ENCODE results near the gene MYDGF.

Gene MYDGF

DNA sequence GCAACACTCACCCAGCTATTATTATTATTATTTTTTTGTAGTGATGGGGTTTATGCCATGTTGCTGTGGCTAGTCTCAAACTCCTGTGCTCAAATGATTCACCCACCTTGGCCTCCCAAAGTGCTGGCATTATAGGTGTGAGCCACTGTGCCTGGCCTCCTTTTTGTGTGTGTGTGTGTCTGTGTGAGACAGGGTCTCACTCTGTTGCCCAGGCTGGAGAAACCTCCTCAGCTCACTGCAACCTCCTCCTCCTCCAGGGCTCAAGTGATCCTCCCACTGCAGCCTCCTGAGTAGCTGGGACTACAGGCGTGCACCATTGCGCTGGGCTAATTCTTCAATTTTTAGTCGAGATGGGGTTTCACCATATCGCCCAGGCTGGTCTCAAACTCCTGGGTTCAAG lies 3.6 kb upstream of the MYDGF start:
- DNase-seq, result no peak

DNA sequence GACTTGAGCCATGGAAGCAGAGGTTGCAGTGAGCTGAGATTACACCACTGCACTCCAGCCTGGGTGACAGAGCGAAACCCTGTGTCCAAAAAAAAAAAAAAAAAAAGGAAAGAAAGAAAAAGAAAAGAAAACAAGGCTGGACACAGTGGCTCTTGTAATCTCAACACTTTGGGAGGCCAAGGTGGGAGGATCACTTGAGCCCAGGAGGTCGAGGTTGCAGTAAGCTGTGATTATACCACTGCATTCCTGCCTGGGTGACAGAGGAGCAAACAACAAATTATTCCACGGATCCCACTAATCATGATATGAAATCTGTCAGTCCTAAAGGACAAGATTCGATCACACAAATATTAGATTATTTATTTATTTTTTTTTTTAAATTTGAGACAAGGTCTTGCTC lies 3.1 kb upstream of the MYDGF start:
- no peak for DNase-seq

DNA sequence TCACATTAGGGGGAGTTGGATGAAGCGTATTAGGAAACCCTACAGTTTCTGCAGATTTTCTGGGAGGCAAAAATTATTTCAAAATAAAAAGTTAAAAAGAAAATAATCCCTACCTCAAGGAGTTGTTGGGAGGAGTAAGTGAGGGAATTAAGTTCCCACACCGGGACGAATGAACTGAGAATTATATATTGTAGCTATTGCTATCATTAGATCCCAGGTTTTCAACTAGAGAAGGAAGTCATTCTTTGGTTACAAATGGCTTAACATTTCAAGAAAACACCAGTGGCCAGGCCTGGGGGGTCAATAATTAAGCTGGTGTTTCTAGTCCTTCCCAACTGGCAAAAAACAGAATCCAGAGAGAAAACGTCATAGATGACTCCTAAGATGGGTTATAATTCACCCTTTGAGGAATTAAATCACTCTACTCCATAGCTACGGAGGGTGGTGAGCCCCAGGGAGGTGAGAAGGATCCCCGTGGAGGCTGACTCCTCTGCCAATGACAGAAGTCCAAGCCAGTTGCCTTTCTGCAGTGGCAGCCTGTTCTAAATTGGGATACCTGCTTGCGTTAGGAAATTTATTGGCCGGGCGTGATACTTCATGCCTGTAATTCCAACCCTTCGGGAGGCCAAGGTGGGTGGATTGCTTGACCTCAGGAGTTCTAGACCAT lies 1.2 kb upstream of the MYDGF start:
- DNase-seq, result no peak

DNA sequence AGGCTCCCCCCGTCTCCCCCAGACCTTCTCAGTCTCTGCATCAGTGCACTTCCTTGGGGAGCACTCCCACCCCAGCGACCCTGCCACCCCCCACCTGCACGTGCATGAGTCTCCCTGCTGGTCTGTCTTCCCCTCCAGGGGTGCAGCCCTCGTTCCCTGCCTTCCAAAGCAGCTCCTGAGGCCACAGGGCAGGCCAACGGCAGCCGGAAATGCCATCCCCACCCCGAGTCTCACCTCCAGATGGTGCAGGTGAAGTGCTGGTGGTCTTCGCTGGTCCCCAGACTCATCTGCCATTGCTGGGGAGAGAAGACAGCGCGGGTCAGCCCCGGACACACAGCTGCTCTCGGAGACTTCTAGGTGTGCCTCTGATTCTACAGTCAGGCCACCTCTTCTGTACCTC lies 5.5 kb downstream of the MYDGF start:
- DNase-seq, result no peak

- no peak for DNase-seq
Measured at GRCh38 chr19:4662812-4663211, 7.3 kb downstream of the MYDGF start.

DNA sequence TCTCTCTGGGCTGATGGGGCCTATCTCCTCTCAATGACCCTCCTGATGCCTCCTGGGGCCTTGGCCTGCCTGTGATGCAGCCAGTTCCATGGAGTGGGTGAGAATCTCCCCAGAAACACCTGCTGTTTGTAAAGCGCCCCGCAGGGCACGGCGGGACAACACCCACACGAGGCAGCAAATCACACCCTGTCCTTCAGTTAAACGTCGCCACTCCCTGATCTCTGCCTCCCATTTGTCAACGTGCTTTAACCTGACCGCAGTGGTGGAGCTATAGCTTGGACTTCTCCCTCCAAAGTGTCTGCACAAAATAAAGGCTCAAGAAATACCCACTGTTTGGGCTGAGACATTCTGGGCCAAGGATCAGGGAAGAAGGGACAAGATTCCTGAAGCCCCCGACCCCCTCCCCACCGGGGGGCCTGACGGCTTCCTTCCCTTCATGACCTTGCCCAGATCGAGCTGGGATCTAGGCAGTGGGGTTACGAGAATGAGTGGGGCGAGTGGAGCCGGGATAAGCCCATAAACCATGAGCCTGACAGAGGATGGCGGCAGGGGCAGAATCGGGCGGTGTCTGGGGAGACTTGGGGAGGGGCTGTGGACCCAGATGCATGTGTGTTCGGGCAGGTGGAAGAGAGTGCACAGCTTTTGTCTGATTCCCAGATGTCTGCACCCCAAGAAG lies 8.0 kb downstream of the MYDGF start:
- DNase-seq, result no peak

DNA sequence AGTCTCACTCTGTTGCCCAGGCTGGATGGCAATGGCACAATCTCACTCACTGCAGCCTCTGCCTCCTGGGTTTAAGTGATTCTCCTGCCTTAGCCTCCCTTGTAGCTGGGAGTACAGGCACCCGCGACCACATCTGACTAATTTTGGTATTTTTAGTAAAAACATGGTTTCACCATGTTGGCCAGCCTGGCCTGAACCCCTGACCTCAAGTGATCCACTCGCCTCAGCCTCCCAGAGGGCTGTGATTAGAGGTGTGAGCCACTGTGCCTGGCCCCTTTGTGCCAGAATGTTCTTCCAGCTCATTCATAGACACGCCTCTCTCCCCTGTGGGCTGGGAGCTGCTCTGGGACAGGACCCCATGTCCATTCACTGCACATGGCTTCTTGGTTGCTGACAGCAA lies 9.1 kb downstream of the MYDGF start:
- no peak for DNase-seq

DNA sequence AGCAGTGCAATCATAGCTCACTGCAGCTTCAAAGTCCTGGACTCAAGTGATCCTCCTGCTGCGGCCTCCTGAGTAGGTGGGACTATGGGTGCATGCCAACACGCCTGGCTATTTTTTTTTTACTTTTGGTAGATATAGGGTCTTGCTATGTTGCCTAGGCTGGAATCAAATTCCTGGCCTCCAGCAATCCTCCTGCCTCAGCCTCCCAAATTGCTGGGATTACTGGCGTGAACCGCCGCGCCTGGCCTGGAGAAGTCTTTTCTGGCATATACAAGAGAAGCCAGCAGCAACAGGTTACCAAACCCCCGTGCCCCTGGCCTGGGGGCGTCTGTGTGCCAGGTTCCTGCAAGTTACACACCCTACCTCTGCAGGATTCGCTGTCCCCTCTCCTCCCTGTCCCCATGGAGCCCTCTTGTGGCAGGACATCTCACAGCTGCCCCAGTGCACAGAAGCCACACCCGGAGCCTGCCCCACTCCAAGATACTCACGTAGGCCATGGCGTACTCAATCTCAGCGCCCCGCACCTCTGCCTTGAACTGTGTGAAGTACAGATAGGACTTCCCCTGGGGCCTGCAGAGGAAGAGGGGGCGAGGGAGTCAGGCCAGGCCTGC lies 9.9 kb downstream of the MYDGF start:
- peak; percentile 56 to 59 for DNase-seq

DNA sequence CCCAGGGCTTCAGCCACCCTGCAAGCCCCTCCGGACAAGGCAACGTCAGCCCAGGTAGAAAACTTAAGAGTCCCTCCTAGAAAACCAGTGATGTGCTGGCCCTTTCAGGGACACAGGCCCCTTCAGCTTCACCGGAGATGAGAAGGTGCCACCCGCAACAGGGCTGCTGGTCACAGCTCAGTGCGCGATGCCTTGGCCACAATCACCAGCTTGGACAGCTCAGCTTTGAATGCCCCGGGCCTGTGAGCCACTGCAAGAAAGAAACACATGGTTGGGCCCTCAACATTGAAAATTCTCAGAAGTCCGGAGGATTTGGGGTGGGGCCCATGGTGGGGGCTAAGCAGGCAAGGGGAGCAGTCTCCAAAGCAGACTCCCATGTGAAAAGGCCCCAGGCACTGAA lies 12.3 kb downstream of the MYDGF start:
- DNase-seq, result no peak

- DNase-seq, result no peak
Measured at GRCh38 chr19:4657262-4657661, 12.9 kb downstream of the MYDGF start.

GRCh38 chr19:4656102-4656501 lies 14.0 kb downstream of the MYDGF start:
- DNase-seq, result no peak

GRCh38 chr19:4654437-4655361 lies 15.4 kb downstream of the MYDGF start:
- no peak for DNase-seq

DNA sequence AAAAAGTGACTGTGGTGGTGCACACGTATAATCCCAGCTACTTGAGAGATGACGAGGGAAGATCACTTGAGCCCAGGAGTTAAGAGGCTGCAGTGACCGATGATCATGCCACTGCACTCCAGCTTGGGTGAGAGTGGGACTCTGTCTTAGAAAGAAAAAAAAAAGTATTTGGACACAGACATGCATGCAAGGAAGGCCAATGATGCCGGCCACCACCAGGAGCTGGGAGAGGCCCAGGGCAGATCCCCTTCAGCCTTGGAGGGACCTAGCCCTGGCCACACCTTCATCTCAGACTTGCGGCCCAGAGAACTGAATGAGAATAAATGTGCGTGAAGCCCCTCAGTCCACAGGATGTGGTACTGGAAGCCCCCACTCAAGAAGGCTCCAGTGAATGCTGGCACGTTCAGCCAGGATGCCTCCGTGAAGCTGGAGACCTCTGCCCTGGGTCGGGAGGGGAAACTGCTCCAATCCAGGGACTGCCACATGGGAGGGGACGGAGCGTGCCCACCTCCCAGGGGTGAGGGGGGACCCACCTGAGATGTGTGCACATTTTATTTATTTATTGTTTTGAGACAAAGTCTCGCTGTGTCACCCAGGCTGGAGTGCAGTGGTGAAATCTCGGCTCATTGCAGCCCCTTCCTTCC lies 16.2 kb downstream of the MYDGF start:
- DNase-seq, result no peak

DNA sequence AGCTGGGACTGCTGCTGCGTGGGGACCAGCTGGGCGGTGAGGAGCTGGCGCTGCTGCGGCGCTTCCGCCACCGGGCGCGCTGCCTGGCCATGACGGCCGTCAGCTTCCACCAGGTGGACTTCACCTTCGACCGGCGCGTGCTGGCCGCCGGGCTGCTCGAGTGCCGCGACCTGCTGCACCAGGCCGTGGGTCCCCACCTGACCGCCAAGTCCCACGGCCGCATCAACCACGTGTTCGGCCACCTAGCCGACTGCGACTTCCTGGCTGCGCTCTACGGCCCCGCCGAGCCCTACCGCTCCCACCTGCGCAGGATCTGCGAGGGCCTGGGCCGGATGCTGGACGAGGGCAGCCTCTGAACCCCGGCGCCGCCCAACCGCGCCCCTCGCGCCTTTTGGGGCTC lies 18.1 kb downstream of the MYDGF start:
- DNase-seq, result no peak

- DNase-seq, result no peak
Measured at GRCh38 chr19:4650159-4650558, 20.0 kb downstream of the MYDGF start.

DNA sequence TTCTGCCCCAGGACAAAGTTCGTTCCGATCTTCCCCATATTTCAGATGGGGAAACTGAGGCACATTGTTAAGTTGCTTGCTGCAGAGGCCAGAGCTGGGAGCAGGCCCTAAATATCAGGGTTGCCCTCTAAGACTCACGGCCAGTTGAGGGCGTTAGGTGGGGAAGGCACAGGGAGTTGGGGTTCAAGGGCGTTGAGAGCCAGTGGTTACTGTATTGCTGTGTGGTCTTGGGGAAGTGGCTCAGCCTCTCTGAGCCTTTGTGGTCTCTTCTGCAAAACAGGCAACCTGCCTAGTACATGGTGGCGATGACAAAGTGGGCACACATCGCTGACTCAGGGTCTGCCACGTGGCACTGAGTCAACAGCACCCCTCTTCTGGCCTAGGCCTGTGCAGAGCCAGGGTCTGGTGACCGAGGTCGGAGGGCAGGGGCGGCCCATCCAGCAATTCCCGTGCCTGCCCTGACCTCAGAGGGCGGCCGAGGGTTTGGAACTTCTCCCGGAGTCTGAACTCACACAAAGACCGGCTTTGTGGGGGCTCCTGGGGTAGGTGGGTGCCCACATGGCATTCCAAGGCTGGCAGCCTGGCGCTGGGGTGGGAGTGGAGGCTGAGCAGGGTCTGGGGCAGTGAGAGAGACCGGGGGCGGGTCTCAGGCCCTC lies 20.6 kb downstream of the MYDGF start:
- no peak for DNase-seq

GRCh38 chr19:4647676-4648644 lies 22.2 kb downstream of the MYDGF start:
- no peak for DNase-seq

DNA sequence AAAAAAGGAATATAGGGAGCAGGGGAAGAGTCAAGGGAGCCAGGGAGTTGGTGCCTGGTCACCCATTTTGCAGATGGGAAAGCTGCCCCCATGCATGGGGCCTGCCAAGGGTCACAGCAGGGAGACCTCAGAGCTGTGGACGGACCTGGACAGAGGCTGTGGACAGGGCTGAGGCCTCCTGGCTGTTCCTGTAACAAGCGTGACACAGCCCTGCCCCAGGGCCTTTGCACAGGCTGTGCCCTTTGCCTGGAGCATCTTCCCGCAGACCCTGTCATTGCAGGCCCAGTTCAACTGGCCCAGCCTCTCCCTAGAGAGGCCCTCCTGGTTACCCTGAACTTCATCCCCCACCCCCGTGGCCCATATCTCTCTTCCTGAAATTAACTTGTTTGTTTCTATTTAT lies 24.4 kb downstream of the MYDGF start:
- no peak for DNase-seq

GRCh38 chr19:4642625-4643024 lies 27.5 kb downstream of the MYDGF start:
- no peak for DNase-seq

GRCh38 chr19:4641132-4641531 lies 29.0 kb downstream of the MYDGF start:
- no peak for DNase-seq

Measured in Kasumi-1 (cell line).